Measurements from ENCODE around the gene USF1.

- peak; percentile 62 to 84 (median 76) for TF ChIP-seq CTCF (IDR thresholded peaks at IDR 0.05)
- no peak for TF ChIP-seq POLR2A (IDR thresholded peaks at IDR 0.05)
Observed at GRCh38 chr1:160997323-160998038, 48.3 kb downstream of the USF1 start.
